T1000 (cell line): ENCODE measurements around the gene PLPP4.

Experiments
- DNase-seq: peaks from one replicate; lab custom pipeline; 2025; ENCODE audit warnings: mixed read lengths; lab: John Stamatoyannopoulos, UW

Gene PLPP4

DNA sequence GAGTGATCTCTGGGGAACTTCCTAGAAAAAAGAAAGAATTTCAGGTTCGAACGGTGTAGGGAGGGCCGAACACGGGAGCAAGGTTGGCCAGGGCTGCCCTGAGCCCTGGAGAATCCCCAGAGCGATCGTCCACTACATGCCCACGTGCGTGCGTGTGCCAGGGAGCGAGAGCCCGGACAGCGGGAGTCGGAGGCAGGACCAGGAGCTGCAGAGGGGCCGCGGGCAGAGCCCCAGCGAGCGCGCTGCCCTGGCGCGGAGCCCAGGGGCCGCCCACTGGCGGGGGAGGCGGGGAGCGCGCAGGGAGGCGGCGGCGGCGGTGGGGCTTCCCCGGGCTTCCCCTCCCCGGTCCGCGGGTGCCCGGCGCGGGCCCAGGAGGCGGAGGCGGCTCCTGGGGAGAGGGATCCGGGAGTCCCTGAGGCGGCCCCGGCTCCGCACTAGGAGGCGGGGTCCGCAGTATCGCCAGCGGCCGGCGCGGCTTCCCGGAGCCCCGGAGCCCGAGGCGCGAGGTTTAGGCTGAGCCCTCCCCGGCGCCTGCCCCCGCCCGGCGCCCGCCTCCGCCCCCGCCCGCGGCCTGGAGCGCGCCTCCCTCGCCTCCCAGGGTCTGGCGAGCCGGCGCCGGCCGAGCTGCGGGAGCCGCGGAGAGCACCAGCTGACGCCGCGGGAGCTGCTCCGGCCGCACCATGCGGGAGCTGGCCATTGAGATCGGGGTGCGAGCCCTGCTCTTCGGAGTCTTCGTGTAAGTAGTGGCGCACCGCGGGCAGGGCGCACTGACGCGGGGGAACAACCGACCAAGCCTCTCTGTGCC, at the start of gene PLPP4:
Gene PLPP4, plus strand, starts transcription at position 602 of the 805 bp plus-strand sequence. Its CDS starts 79 bp downstream, at position 681.
- peak; percentile 68 for DNase-seq

DNA sequence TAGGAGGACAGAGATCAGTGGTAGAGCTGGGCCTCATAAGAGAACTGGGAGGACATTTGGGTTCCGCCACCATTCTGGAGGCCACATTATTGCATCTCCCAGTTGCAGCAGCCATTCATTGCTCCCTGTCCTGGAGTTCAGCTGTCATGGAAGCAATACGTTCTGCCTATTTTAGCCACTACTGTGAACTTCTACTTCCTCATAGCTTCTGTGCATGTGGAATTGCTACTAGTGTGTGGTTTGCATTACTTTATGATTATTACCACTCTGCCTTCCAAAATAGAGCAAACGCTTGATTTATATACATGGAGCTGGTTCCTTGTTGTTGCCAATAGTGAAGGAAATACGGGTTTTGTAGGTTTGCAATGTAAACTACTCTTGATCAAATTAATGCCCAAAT, 47.2 kb upstream of the PLPP4 start:
- no peak for DNase-seq

- no peak for DNase-seq
Measured at GRCh38 chr10:120414946-120415345, 42.1 kb upstream of the PLPP4 start.

GRCh38 chr10:120415709-120416330, 41.2 kb upstream of the PLPP4 start:
- no peak for DNase-seq

DNA sequence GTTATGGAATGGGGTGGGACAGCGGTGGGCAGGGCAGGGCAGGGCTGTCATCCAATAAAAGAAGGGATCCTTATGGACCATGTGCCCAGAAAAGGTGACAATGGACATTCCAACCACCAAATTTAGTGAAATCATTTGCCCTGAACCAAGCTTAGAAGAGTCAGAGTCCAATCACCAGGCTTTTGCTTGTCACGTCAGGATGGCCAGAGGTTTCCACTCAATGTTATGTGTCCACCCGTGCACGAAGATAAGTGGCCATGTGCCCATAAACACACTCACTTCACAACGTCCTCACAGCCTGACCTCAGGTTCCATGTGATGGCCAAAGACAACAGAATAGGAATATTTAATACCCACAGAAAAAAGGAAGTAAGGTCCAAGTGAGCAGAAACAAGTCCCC, 36.6 kb upstream of the PLPP4 start:
- DNase-seq = no peak

- no peak for DNase-seq
Measured at GRCh38 chr10:120421250-120421649, 35.8 kb upstream of the PLPP4 start.

GRCh38 chr10:120422457-120422856, 34.6 kb upstream of the PLPP4 start:
- DNase-seq = peak; percentile 77

- peak; percentile 43 for DNase-seq
Measured at GRCh38 chr10:120423431-120424197, 33.4 kb upstream of the PLPP4 start.

DNA sequence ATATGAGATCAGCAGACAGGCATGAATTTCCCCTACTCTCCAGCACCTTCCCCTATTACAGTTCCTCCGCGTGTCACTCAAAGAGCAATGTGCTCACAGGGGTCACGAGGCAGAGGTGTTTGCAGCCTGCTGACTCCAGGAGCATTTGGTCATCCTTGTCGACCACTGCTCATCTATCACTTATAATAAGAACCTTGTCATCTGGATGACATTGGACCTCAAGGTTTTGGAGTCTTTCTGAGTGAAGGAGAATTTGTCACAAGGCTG, 32.9 kb upstream of the PLPP4 start:
- DNase-seq = no peak

DNA sequence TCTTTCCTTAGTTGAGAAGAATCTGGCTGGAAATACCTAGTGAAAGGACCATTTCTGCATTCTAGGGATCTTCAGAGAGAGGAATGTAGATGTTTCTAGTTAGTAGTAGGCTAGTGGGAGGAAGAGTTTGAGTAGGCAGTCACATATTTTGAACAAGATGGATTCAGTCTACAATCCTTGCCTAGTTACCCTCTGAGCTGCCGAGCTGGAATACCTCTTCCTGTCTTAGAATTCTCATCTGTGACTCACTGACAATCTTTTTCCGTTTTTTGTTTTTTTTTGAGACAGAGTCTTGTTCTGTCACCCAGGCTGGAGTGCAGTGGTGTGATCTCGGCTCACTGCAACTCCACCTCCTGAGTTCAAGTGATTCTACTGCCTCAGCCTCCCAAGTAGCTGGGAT, 30.7 kb upstream of the PLPP4 start:
- DNase-seq = no peak

- DNase-seq = no peak
Measured at GRCh38 chr10:120428754-120429153, 28.3 kb upstream of the PLPP4 start.

DNA sequence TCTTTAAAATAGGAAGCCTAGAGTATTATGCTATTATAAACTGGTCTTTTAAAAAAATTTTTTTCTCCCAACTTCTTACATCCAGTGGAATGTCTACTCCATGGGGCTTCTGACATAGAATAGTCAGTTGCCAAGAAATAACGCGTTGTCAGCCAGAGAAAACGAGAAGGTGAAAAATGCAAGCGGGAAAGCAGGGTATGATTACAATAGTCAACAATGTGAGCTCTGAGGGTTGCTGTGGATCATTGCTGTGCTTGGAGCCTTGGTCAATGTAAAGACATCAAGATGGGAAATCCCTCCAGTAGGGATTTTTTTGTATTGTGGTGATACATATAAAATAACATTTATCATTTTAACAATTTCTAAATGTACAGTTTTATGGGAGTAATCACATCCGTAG, 27.6 kb upstream of the PLPP4 start:
- DNase-seq = no peak

- DNase-seq = no peak
Measured at GRCh38 chr10:120431251-120431651, 25.8 kb upstream of the PLPP4 start.

DNA sequence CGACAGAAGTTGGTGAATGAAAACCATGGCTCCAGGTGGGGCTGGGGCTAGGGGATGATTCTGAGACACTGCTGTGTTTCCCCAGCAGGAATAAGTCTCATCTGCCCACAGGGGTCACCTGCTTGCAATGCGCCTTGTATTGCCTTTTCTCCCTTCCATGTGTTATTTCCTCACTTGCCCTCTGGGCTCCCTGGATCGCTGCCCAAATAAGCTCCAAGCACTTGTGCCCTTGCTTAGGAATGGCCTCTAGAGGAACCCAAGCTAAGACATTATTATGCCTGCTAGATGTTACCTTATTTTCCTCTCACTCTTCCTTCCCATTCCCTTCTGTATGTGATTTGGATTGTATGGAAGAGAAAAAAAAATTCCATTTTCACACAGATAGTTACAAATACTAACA, 24.8 kb upstream of the PLPP4 start:
- DNase-seq = no peak

GRCh38 chr10:120433141-120433540, 23.9 kb upstream of the PLPP4 start:
- no peak for DNase-seq

DNA sequence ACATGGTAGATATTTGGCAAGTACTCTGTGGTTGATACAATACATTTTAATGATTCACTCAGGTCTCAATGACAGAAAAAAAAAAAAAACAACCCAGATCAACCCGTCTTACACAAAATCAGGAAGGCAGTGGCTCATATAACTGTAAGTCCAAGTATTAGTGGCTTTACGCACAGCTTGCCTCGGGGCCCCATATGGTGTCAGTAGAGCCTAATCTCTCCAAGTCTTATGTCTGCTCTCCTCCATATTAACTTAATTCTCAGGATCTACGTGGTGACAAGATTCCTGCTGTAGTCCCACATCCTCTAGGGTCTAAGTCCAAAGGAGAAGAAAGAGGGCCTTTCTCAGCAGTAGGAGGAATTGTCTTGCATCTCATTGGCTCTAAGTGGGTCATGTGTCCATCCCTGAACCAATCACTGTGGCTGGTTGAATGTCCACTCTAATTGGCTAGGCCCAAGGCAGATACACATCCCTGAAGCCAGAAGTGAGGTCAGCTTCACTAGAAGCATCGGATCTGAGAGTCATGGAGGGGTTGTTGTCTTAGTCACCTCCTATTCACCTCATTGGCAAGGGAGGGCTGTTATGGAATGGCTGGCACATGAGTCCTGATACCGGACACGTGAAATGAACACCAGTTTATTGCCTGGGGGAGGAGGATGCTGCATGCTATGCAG, 20.5 kb upstream of the PLPP4 start:
- peak; percentile 59 for DNase-seq

GRCh38 chr10:120437541-120437940, 19.5 kb upstream of the PLPP4 start:
- DNase-seq = no peak

GRCh38 chr10:120451968-120452367, 5.1 kb upstream of the PLPP4 start:
- no peak for DNase-seq

DNA sequence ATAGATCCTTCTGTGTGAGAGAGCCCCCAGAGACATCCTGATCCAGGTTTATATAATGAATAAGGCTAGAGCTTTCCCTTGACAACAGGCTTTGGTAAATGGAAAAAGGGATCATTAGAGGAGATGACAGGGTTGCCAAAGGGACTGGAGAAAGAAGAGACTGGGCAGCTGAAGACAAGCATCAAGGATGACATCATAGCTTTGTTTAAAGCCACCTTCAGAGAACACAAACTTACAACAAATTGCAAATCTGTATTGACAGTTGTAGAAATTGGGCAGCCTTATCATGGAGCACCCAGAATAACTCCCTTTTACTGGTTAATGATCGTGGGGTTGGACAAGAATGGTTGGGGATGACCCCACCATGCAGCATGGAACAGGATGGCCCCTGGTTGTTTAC, 3.7 kb upstream of the PLPP4 start:
- DNase-seq = no peak

DNA sequence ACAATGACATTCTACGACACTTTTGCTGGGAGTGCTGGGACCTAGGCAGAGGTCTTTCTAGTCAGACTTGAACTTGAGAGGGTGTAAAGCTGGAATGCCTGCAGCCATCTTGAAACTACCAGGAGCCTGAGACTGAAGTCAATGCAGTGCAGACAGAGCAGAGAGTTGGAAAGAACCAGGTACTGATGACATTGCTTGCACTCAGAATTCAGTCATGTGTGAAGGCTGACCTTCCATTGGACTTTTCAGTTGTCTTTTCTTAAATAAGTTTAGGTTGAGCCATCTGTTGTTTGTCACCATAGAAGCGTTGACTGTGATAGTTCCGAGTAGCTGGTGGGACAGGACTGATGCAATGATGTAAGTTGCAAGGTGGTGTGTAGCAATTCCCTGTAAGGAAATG, 3.1 kb upstream of the PLPP4 start:
- DNase-seq = no peak

DNA sequence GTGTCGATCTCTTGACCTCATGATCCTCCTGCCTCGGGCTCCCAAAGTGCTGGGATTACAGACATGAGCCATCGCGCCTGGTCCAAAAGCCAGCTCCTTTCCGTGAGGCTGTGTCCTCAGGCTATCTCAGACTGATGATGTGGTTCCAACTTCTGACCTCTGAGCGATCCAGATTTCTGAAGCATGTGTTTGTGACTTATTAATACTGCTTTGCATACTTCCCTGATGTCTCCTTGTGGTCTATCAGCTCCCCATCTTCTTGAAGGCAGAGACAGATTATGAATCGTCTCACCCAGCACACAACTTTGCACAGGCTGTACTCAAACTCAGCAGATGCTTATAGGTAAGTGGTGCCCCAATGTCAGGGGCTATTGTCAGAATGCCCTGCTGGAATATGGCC, 2.0 kb upstream of the PLPP4 start:
- peak; percentile 48 for DNase-seq

GRCh38 chr10:120455606-120456005, 1.4 kb upstream of the PLPP4 start:
- no peak for DNase-seq
